ENCODE measurements around the gene AVEN.
"Not testable (repeated sequence)": the region's sequence is repeated elsewhere in the genome, so short reads cannot be mapped to it uniquely, and the experiment has no call there.

The AVEN gene

DNA sequence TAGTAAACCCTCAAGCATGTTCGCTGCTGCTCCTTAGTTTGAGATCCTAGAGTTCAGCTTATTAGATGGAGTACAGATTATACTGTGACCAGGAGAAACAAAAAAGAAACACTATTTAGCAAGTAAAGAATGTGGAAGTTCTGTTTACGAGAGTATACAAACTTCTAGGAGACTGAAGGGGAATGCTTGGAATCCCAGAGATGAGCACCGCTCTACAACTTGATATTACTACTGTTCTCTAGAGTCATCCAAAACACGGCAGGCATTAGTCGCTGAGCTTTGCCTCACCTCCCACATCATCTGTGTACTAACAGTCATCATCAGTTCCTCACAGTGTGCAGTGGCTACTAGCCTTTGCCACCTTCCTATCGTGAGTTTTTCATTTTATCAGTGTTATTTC is 192.1 kb downstream of the AVEN start:
- DNase-seq (ENCODE audit: low spot score): no peak

DNA sequence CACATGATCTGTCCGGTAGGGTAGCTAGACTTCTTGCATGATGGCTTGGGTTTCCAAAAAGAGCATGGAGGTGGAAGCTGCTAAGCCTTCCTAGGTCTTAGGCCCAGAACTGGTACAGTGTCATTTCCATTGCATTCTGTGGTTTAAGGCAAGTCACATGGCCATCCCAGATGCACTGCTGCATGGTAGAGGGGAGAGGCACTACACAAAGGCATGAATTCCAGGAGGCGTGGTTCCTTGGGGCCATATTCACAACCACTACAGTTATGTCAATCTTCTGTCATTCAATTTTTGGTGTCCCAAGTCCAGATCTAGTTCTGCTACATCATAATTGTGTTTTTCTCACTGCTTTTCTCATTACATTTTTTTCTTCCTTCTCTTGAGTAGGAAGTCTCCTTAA is 192.9 kb downstream of the AVEN start:
- no peak for DNase-seq (ENCODE audit: low spot score)

DNA sequence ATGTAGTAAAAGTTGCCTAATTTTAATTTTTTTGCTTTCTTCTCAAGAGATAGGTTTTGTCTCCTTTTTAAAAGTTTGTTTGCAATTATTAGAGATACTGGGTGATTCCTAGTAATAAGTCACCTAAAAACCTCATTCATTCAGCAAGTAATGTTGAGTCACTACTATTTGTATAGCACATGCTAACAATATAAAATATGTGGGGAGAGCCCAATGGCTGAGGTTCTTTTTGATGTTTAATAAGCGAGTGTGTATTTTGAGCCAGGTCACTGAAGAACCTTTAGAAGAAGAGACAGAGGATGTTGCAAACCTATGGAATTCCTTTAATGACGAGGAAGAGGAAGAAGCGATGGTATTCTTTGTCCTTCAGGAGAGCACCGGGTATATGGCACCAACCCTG is 194.4 kb downstream of the AVEN start:
- no peak for DNase-seq (ENCODE audit: low spot score)

DNA sequence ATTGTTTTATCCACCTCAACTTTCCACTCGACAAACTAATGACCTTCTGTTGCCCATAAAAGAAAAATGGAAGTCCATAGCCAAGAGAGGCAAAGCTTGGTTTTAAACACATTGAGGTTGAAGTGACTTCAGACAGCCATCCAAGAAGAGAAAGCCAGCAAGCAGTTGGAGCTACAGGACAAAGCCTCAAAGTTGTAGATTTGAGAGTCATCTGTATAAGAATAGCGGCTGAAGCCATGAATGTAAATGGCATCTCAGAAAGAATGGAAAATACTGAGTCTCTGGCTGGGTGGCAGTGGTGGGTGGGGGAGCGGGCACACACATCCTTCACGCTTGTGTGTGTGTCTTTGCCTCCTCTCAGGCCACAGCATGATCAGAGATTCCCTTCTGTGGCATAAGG is 194.8 kb downstream of the AVEN start:
- no peak for DNase-seq (ENCODE audit: low spot score)

DNA sequence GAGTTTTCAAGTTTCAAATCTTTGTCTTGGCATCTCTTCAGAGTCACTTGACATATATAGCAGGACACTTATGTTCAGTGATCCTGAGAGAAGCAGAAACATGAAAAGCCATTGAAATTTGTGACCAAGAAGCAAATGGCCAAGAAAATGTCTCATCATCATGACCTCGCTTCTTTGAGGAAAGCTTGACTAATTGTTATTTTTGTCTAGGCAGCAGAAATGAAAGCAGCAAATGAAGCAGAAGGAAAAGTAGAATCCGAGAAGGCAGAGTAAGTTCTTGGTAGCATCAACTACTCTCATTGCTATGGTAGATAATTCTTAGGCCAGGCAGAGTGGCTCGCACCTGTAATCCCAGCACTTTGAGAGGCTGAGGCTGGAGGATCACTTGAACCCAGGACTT is 198.4 kb downstream of the AVEN start:
- DNase-seq (ENCODE audit: low spot score): no peak

- DNase-seq (ENCODE audit: low spot score): no peak
Measured at GRCh38 chr15:33839540-33839939, 199.5 kb downstream of the AVEN start.

DNA sequence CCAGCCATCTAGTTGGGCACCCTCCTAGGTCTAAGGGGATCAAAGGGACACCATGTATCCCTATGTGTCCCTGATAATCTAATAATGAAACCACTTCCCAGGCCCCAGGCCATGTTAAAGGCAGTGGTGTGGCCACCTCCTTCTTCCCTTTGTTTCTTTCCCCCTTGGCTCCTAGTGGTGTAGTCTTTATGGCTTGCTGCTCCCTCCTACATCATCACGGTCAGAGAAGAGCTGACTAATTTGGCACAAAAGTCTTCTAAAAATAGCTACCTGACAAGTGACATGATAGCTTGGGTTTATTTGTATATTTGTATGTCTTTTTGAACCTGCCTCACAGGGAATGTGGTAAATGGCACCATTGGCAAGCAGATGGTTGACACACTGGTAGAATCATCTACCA is 201.7 kb downstream of the AVEN start:
- DNase-seq (ENCODE audit: low spot score): no peak

GRCh38 chr15:33834892-33835743 is 203.9 kb downstream of the AVEN start:
- no peak for DNase-seq (ENCODE audit: low spot score)

DNA sequence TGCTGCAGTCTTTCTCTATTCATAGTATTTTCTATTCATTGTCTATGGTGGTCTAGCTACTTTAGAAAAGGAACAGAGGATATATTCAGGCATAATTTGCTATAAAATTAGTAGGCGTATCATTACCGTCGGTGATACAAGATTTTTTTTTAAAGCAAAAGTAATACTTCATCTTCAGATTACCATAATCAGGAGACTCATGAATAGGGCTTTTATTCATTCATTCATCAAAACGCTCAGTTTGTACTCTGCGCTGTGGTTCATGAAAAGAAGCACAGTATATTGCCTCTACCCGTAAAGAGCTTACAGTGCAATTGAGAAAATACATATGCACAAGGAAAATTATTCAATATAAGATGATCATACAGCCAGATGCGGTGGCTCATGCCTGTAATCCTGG is 207.4 kb downstream of the AVEN start:
- DNase-seq (ENCODE audit: low spot score): no peak

DNA sequence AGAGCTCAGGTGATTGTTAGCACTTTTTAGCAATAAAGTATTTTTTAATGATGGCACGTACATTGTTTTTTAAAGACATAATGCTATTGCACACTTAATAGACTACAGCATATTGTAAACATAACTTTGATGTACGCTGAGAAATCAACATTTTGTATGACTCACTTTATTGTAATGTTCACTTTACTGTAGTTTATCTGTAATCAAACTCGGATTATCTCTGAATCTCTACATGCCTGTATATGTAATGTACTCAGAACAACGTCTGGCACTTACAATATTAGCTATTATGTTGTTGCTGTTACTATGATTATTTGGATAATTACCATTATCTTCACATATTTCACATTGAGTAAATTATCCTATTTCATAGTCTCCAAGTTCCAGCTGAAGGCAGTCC is 208.7 kb downstream of the AVEN start:
- no peak for DNase-seq (ENCODE audit: low spot score)

- no peak for DNase-seq (ENCODE audit: low spot score)
Measured at GRCh38 chr15:33826201-33826600, 212.8 kb downstream of the AVEN start.

GRCh38 chr15:33825453-33825852 is 213.6 kb downstream of the AVEN start:
- DNase-seq (ENCODE audit: low spot score): no peak

- no peak for DNase-seq (ENCODE audit: low spot score)
Measured at GRCh38 chr15:33823119-33823518, 215.9 kb downstream of the AVEN start.

- no peak for DNase-seq (ENCODE audit: low spot score)
Measured at GRCh38 chr15:33822479-33822878, 216.5 kb downstream of the AVEN start.

DNA sequence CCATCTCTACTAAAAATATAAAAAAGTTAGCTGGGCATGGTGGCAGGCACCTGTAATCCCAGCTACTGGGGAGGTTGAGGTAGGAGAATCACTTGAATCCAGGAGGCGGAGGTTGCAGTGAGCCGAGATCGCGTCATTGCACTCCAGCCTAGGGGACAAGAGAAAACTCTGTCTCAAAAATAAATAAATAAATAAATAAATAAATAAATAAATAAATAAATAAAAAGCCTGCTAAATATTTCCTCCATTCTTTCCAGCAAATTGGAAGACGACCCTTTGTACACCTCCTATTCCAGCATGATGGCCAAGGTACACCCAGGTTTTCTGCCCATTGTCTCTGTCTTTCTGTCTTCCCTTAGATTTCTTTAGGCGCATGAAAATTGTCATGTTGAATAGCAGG is 219.5 kb downstream of the AVEN start:
- DNase-seq (ENCODE audit: low spot score): not testable (repeated sequence)
